DMS79 (cell line): ENCODE results near the gene ASIC2.
"Not testable (repeated sequence)": the region's sequence is repeated elsewhere in the genome, so short reads cannot be mapped to it uniquely, and the experiment has no call there.

Source experiments
- DNase-seq: peaks from one replicate; lab custom pipeline; 2025; lab: John Stamatoyannopoulos, UW

The ASIC2 gene

GRCh38 chr17:33019161-33019890 lies 273.8 kb downstream of the ASIC2 start:
- no peak for DNase-seq

GRCh38 chr17:33017366-33017765 lies 275.7 kb downstream of the ASIC2 start:
- no peak for DNase-seq

GRCh38 chr17:33016920-33017319 lies 276.2 kb downstream of the ASIC2 start:
- no peak for DNase-seq

GRCh38 chr17:33015716-33016346 lies 277.3 kb downstream of the ASIC2 start:
- DNase-seq = no peak

- DNase-seq = no peak
Observed at GRCh38 chr17:33014751-33015150, 278.3 kb downstream of the ASIC2 start.

GRCh38 chr17:33013596-33014375 lies 279.3 kb downstream of the ASIC2 start:
- no peak for DNase-seq

GRCh38 chr17:33012522-33013033 lies 280.5 kb downstream of the ASIC2 start:
- no peak for DNase-seq

- no peak for DNase-seq
Observed at GRCh38 chr17:33009636-33010035, 283.5 kb downstream of the ASIC2 start.

GRCh38 chr17:33007186-33007585 lies 285.9 kb downstream of the ASIC2 start:
- DNase-seq = no peak

- no peak for DNase-seq
Observed at GRCh38 chr17:33002246-33002645, 290.8 kb downstream of the ASIC2 start.

GRCh38 chr17:32998887-32999228 lies 294.2 kb downstream of the ASIC2 start:
- DNase-seq = no peak

GRCh38 chr17:32998111-32998886 lies 294.8 kb downstream of the ASIC2 start:
- peak; percentile 53 for DNase-seq

GRCh38 chr17:32995416-32996045 lies 297.6 kb downstream of the ASIC2 start:
- no peak for DNase-seq

GRCh38 chr17:32993977-32994376 lies 299.1 kb downstream of the ASIC2 start:
- no peak for DNase-seq

GRCh38 chr17:32992321-32993033 lies 300.6 kb downstream of the ASIC2 start:
- no peak for DNase-seq

GRCh38 chr17:32988481-32989101 lies 304.5 kb downstream of the ASIC2 start:
- no peak for DNase-seq

- not testable (repeated sequence) for DNase-seq
Observed at GRCh38 chr17:32987868-32988267, 305.2 kb downstream of the ASIC2 start.

GRCh38 chr17:32987453-32987805 lies 305.7 kb downstream of the ASIC2 start:
- DNase-seq = not testable (repeated sequence)

- DNase-seq = no peak
Observed at GRCh38 chr17:32985050-32985756, 307.9 kb downstream of the ASIC2 start.

- not testable (repeated sequence) for DNase-seq
Observed at GRCh38 chr17:32981611-32982010, 311.5 kb downstream of the ASIC2 start.
